ENCODE measurements around the gene PRRT4.

The PRRT4 gene

DNA sequence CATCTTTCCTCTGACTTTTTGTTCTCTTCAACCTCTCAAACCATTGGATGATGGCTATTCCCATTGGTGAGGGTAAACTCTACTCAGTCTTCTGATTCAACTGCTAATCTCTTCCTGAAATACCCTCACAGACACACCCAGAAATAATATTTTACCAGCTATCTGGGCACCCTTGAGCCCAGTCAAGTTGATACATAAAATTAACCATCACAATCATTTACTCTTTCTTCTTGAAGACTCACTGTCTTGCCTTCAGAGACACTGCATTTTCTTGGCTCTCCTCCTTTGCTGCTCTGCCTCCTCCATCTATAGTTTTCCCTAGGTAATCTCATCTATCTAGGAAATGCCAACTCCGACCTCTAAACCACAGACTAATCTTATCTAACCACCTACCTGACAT, 12.6 kb upstream of the PRRT4 start:
- DNase-seq (ENCODE audit: low read depth in 2 of 2), result no peak

DNA sequence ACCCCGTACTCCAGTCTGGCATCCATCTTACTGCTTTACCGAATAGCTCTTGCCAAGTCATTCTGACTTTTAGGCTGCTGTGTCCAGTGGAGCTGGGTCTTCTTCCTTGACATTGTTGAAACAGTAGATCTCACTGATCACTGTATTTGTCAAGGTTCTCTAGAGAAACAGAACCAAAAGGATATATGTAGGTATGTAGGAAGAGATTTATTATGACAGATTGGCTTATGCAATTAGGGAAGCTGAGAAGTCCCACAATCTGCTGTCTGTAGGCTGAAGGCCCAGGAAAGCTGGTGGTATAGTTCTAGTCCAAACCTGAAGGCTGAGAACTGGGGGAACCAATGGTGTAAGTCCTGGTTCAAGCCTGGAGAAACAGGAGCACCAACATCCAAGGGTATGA, 12.1 kb upstream of the PRRT4 start:
- no peak for DNase-seq (ENCODE audit: low read depth in 2 of 2)

DNA sequence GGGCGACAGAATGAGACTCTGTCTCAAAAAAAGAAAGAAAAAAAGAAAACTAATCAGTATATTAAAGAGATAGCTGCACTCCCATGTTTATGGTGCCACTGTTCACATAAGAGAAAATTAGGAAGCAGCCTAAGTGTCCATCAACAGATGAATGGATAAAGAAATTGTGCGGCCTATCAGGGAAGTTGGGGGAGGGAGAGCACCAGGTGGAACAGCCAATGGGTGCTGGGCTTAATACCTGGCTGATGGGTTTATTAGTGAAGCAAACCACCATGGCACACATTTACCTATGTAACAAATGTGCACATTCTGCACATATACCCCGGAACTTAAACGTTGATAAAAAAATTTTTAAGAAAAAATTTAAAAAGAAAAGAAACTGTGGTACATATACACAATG, 9.0 kb upstream of the PRRT4 start:
- DNase-seq (ENCODE audit: low read depth in 2 of 2), result no peak

DNA sequence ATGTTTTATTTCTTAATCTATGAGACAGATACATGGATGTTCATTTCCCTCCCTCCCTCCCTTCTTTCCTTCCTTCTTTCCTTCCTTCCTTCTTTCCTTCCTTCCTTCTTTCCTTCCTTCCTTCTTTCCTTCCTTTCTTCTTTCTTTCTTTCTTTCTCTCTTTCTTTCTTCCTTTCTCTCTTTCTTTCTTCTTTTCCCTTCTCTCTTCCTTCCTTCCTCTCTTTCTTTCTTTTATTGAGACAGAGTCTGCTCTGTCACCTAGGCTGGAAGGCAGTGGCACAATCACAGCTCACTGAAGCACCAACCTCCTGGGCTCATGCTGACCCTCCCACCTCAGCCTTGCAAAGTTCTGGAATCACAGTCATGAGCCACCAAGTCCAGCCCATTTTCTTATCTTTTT, 5.5 kb upstream of the PRRT4 start:
- DNase-seq (ENCODE audit: low read depth in 2 of 2), result no peak

DNA sequence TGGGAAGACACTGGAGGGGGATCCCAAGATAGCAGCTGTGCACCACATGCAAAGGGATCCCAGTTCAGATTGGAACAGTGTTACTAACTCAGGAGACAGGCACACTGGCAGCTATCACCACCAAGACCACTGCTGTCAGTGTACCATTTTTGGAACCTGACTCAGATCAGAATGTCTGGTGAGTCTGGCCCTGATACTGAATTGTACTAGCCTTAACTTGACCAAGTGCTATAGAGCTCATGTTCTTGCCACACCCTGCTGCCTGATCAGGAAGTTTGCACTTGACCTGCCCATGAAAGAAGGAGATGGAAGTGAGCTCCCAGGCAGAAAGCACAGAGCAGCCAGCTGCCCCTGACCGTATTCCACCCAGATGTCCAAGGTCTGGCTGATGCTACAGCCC, 4.8 kb upstream of the PRRT4 start:
- DNase-seq (ENCODE audit: low read depth in 2 of 2), result no peak

DNA sequence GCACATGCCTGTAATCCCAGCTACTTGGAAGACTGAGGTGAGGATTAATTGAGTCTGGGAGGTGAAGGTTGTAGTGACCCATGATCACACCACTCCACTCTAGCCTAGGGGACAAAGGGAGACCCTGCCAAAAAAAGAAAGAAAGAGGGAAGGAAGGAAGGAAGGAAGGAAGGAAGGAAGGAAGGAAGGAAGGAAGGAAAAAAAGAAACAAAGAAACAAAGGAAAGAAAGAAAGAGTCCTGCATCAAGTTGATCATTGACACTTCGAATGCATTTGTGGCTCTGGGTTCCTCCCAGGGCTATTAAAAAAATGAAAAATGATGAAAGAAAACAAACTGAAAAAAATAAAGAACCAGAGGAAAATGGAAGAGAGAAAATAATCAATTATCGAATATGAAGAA, 3.9 kb upstream of the PRRT4 start:
- DNase-seq (ENCODE audit: low read depth in 2 of 2), result no peak

DNA sequence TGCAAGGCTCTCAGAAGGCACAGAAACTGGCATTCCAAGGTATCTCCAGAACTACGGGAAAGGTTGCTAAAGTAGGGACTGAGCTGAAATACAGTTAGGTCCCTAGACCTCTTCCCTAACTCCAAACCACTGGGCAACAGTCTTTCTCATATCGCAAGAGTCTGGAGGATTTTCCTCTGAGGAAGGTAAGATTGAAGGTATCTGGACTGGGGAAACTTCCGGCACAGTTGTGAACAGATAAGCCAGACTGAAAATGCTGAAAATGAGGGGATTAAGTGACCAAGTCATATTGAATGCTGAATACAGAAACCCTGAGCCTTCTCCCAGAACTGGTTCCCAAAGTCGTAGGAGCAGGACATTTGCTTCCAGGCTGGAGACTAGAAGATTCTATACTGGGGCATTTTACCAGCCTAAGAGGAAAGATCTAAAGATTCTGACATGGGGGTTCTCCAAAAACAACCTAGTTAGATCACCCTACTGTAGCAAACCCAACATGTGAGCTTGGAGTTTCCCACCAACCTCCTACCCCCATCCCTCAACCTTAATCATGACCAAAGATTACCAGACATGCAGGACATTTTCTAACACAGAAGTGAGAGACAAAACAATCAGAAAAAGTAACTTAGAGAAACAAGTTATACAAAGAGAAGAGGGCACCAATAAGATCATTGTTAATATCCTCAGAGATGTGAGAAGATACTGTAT, 2.8 kb upstream of the PRRT4 start:
- DNase-seq (ENCODE audit: low read depth in 2 of 2), result no peak

DNA sequence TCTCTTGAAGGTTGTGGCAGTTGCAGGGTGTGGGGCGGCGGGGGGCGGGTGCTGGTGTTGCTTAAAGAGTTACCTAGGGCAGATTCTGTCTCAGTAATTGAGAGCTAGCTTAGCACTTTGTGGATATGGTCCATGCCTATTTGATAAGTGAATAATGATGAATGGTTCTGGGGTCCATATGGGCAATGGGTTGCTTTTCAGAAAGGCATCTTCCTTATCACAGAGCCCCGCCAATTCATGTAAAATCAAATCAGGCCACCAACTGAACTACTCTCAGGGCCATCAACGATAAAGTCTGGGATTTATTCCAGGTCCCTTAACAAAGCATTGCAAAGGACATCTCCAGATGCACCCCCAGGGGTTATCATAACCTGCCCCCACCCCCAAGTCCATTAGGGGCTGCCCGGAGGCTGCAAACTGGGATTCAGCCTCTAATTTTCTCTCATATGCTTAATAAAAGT, 1.8 kb upstream of the PRRT4 start:
- no peak for DNase-seq (ENCODE audit: low read depth in 2 of 2)

DNA sequence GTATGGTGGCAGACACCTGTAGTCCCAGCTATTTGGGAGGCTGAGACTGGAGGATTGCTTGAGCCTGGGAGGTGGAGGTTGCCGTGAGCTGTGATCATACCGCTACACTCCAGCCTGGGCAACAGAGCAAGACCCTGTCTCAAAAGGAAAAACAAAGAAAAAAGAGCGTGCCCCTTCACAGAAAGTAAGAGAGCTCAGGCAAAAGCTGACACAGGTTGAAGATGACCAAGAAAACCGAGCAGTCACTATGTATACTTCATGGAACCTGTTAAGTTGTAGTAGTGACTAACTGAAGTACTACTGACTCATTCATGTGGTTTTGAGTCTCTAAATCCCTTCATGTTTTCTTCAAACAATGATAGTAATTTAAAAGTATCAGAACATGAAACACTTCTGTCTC, 1.2 kb upstream of the PRRT4 start:
- DNase-seq (ENCODE audit: low read depth in 2 of 2), result no peak

DNA sequence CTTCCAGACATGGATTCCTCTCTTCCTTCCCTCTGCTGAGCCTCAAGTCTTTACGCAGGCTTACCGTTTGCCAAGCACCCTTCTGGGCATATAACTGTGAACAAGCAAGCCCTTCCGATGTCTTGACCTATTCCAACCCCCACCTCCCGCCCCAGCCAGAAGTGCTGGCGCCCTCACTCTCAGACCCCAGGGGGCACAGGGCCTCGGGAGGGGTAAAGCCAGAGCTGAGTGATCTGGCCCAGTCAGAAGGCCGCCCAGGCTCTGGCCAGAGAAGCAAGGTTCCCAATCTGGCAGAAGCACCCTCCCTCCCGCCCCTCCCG, 1.2 kb downstream of the PRRT4 start:
- DNase-seq (ENCODE audit: low read depth in 2 of 2), result no peak

DNA sequence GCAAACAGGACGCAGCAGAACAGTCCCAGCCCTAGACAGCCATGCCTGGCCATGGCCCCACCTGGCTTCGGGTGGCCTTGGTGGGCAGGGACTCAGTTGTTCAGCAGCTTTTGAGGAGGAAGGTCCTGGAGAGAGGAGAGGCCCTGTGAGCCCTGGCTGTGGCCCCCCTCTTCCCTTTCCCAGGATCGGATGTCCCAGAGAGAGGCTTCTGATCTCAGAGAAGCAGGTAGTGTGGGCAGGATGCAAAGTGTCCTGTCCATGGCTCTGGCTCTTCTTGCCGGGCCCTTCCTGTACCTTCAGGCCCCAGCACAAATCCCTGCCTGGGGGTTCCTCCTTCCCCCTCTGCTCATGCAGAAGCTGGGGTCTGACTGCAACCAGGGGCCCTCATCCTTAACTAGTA, 1.6 kb downstream of the PRRT4 start:
- DNase-seq (ENCODE audit: low read depth in 2 of 2), result no peak

DNA sequence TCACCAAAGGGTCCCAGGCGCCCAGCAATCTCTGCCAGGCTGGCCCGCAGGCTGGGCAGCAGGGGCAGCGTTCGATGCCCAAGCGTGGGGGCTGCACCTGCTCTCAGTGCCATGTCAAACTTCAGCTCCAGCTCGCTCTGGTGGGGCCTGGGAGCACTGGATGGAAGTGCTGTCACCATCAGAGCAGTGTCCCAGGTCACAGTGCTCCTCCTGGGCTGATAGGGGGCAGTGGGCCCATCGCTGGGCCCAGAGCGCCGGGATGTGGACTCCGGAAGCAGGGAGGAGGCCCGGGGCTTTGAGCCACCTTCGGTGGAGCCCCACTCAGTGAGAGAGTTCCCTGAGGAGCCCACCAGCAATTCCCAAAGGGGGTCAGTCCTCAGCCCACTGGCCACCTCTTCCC, 2.2 kb downstream of the PRRT4 start:
- no peak for DNase-seq (ENCODE audit: low read depth in 2 of 2)

DNA sequence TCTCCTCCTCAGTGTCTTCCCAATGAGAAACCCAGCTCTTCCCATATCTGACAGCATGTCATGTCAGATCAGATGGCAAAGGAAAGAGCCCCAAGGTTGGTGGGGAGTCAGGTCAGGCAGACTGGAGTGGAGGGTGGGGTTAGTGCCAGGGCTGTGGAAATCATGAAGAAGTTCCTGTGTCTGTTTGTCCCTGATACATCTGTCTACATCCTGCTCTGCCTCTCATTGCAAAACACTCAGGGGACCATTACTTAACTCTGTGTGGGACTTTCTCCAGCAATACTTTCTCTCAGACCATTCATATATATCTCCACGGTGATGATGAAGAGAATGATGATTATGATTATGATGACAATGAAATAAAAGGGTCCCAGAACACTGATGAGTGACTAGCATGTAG, 3.3 kb downstream of the PRRT4 start:
- DNase-seq (ENCODE audit: low read depth in 2 of 2), result no peak

DNA sequence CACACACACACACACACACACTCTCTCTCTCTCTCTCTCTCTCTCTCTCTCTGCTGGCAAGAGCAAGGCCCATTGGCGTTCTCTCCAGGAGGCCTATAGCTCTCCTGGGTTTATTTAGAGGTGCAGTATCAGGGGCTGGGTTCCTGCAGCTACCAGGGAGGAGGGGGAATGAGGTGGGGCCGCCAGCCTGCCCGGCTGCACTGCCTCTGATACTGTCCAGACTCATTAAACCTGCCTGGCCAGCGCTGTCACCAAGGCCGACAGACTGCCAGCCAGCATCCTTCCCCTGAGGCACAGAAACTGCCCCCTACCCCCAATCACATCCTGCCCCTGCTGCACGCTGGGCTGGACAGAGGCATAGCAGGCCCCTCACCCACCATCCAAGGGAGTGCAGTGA, 4.3 kb downstream of the PRRT4 start:
- DNase-seq (ENCODE audit: low read depth in 2 of 2), result no peak

DNA sequence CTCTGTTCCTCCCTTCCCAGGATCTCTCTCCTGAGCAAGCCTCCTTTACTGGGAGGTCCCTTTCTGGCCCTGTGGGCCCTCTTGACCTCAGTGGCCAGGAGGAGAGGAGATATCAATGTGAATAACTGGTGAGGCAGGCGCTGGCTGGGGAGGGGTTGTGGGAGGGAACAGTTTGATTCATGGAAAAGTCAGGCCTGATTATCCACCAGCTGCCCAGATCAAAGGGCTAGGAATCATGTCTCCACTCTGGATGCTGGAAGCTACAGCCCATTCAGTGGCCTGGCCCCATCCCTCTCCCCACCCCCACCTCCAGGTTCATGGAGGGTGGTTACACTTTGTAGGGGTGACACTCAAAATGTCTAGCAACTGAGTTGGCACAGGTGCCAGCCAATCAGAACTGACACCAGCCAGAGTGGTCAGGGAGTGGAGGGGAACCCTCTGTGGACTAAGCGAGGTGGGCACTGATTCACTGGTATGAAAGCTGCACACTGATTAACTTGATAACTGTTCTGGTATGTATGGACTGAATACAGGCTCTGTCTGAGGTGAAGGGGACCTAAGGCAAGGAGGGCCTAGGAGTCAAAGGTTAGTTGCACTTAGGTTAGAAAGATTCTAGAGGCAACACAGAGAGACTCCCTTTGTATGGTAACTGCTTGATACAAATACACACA, 4.8 kb downstream of the PRRT4 start:
- DNase-seq (ENCODE audit: low read depth in 2 of 2), result no peak

DNA sequence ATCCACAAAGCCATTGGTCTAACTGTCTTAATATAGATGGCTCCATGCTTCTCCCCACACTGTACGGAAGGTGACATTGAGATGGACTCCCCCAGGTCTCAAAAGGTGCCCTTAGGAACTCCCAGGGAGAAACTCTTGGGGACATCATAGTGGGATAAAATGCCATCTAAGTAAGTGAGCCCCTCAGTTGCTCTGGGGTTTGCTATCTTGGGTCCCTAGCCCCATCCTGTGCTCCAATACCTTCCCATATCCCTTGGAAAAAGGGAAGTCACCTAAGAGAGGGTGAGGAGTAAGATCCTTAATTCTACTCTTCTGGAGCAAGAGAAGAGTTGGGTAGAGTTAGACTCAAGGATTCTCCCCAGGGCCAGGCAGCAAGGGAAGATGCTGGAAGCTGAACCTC, 7.9 kb downstream of the PRRT4 start:
- DNase-seq (ENCODE audit: low read depth in 2 of 2), result no peak

DNA sequence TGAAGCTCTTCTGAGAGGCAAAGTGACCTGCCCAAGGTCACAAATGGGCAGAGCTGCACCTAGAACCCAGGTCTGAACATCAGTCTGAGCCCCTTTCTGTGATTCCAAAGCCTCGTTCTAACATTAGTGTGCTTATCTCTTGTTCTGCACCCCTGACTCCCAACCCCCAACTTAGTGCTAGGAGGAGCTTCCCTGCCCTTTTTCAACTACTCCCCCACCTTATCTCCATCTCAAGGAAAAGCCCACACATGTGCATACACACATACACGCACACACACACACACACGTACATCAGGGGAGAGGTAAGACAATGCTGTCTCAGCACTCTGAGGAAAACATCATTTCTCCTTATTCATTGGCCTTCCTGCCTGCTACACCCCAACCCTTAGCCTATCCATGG, 8.3 kb downstream of the PRRT4 start:
- no peak for DNase-seq (ENCODE audit: low read depth in 2 of 2)

DNA sequence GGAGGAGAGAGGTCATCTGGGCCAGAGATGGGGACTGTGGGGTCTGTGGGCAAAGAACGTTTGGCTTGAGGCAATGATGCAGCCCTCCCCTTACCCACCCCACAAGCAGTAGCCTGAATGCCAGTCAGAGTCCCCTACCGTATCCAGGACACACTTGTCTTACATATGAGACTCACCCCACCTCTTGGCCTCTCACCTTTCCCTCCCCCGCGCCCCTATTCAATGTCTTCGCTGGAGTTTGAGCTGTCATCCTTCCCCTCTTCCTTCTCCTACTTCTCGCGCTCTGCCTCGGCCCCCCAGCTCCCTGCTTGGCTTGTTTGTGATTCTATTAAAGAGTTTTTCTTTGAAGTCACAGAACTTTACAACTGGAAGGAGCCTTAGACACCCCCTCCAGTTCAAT, 8.9 kb downstream of the PRRT4 start:
- no peak for DNase-seq (ENCODE audit: low read depth in 2 of 2)

DNA sequence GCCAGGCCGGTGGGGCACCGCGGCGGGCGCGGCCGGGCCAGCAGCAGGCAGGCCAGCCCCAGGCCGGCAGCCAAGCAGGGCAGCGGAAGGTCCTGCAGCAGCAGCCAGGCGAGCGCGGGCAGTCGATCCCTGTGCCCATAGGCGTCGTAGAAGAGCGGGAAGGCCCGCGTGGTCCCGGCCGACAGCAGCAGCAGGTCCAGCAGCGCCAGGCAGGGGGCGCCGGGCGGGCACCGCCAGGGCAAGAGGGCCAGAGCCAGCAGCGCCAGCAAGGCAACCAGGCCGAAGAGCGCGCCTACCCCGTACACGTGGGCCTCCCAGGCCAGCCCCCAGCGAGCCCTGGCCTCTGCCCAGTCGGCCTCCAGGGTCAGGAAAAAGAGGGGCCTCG, 9.3 kb downstream of the PRRT4 start:
- DNase-seq (ENCODE audit: low read depth in 2 of 2), result peak in 1 of 2 donors; percentile 14

DNA sequence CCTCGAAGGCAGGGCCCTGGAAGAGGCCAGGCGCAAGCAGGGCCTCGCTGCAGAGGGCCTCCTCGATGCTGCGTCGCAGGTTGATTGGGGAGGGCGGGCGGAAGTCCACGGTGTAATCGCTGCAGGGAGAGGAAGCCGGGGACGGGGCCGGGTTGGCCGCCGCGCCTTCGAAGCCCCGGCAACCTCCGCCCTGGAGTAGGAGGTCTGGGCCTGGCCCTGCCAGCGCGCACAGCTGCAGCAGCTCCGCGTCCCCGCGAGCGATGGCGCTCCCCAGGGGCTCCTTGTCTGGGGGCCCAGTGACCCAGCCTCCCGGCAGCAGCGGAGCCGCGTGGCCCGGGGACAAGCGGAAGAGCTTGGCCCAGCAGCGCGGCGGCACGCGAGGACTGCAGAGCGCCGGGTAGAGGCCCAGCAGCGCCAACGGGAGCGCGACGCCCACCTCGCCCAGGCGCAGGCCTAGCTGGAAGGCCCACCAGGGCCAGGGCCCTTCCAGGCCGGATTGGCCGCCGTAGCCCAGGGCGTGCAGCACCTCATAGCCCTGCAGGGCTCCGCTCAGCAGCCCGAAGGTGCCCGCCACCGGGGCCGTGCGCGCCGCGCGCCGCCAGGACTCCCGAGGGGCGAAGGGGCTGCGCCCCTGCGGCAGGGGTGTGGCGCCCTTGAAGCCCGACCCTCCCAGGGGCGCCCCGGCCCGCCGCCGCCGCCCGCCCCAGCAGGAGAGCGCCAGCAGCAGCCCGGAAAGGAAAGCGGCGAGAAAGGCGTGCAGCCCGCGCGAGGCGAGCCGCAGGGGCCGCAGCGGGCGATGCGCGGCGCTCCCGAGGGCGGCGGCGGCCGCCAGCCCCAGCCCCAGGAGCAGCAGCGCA, 10.0 kb downstream of the PRRT4 start:
- DNase-seq (ENCODE audit: low read depth in 2 of 2), result no peak

DNA sequence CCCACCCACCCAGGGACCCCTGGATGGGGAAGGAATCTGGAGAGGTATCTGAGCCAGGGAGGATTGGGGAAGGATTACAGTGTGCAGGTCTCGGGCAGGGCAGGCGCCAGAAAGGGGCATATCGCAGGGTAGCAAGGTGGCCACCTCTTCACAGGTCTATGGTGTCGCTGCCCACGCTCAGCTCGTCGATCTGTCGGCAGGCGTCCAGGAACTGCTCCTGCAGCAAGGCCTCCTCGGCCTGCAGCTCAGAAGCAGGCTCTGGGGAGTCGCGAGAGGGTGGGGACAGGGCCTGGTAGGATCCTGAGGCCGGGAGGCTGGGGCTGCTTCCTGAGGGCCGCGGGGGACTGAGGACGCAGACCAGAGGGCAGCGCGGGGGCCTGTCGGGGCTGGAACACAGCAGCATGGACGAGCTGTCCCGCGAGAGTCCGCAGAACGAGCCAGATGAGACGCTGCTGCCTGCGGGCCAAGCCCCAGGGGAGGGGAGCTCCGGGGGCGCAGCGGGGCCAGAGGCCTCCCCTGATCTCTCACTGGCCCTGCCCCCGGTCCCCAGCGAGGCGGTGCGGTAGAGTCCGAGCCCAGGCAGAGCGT, 10.7 kb downstream of the PRRT4 start:
- DNase-seq (ENCODE audit: low read depth in 2 of 2), result no peak

DNA sequence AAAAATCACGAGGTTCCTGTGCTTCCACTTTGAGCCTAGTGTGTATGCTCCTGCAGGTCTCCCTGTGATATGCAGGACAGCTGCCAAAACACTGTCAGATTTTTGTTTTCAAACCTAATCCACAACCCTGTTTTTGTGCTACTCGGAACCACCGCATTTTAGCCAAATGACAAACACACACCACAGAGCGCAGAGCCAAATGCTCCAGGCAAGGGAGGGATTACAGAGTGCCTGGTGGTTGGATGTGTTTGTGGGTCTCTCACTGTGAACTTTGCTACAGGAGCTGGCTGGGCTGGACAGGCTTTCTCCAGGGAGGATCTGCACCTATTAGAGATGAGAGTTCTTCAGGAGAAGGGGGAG, 12.0 kb downstream of the PRRT4 start:
- DNase-seq (ENCODE audit: low read depth in 2 of 2), result no peak

DNA sequence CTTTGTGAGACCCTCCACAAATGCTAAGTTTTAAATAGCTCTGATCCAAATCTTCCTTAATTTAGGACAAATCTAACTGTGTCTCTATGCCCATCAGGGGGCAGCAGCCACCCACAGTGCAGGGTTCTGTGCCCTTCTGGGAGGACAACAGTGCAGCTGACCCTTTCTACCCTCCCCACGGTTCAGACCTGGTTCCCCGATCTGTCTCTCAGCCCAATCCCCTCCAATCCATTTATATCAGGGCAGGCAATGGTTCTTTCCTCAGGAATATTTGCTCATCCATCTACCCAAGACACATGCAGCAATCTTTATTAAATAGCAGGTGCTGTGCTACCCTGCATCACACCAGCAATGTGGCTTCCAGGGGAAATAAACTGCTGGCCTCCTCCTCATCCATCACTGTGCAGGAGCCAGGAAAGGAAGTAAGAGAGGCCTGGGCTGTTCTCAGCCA, 13.8 kb downstream of the PRRT4 start:
- peak in 1 of 2 donors; percentile 32 for DNase-seq (ENCODE audit: low read depth in 2 of 2)

Data from stimulated activated CD4-positive, alpha-beta T cell treated with anti-CD3 and anti-CD28 coated beads, Interleukin-1b, Interleukin-23, amount 100 ng/mL, for 1 hour (primary cell).